ENCODE data around the gene SOCS1. TPM values are rescaled to one million over a fixed set of nuclear protein-coding genes. Genes with fewer than 3 reads are reported as not detected.
A peak's percentile ranks its signal among the peaks of the same experiment; 100 is the strongest.

SOCS1 gene
- total and polyA plus RNA-seq, 2 of the 4 experiments (the other 2 are of a cell fraction), result 2.0 to 22.0 TPM

GRCh38 chr16:11250091-11250785 is 5.8 kb downstream of the SOCS1 start:
- H3K56ac ChIP-seq (ENCODE audit: extremely low read depth, insufficient read depth, low read length), result no peak overlapping the region
- no peak overlapping the region for H3K23ac ChIP-seq (ENCODE audit: low read depth, low read length)
- H2AK5ac ChIP-seq (ENCODE audit: low read depth, low read length), result no peak overlapping the region
- peaks cover 9% of the 10 kb centered on the region; the same call in 1 of the 2 replicates for H3K9me1 ChIP-seq (ENCODE audit: insufficient read depth, low read length)
- H2BK120ac ChIP-seq (ENCODE audit: low read depth, low read length), result no peak overlapping the region
- peak overlapping the region; percentile 22; the same call in 1 of the 2 replicates for H3K27ac ChIP-seq (ENCODE audit: insufficient read depth, low read length)
- peaks cover 30% of the 10 kb centered on the region for H3K36me3 ChIP-seq (ENCODE audit: control insufficient read depth, insufficient read depth, low read length)
- H3K4me2 ChIP-seq (ENCODE audit: low read depth, low read length), result no peak overlapping the region
- intact Hi-C loops (cut with micrococcal nuclease), result loop anchor here (5.0 to 10.0 kb wide), 3 partner anchors 115 to 218 kb away; no protein-coding TSS in a partner anchor
- WGBS, 2 experiments (ENCODE audit: extremely low coverage in 2 of 2, insufficient read length in 1 of 2), result 57% methylated on average over 9 of the region's 16 CpGs; no CpG with 5 or more reads in 1 of the 2 experiments
- H2AK9ac ChIP-seq (replicated peaks; ENCODE audit: low read depth, low read length, poor library complexity), result no peak overlapping the region
- no peak overlapping the region for H2BK5ac ChIP-seq (ENCODE audit: low read depth, low read length, poor library complexity, severe bottlenecking)
- H4K5ac ChIP-seq (ENCODE audit: low read depth, low read length), result no peak overlapping the region
- in situ Hi-C loops (cut with MboI; ENCODE audit: low sequenced_read_pairs), result loop anchor here (5.0 kb wide), 2 partner anchors 148 to 283 kb away; no protein-coding TSS in a partner anchor
- H3K14ac ChIP-seq (replicated peaks; ENCODE audit: low read depth, low read length), result no peak overlapping the region
- H3K9ac ChIP-seq (ENCODE audit: low read depth, low read length), result no peak overlapping the region
- peaks cover 49% of the 10 kb centered on the region for H4K20me1 ChIP-seq (ENCODE audit: insufficient read depth, low read length)
- CTCF ChIA-PET, result no interaction called here
- no peak overlapping the region for H2BK15ac ChIP-seq (ENCODE audit: low read depth, low read length)
- TF ChIP-seq, protein P1, sequence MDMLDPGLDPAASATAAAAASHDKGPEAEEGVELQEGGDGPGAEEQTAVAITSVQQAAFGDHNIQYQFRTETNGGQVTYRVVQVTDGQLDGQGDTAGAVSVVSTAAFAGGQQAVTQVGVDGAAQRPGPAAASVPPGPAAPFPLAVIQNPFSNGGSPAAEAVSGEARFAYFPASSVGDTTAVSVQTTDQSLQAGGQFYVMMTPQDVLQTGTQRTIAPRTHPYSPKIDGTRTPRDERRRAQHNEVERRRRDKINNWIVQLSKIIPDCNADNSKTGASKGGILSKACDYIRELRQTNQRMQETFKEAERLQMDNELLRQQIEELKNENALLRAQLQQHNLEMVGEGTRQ (IDR thresholded peaks at IDR 0.05; ENCODE audit: low read depth, low read length), result 0 out of 2 replicates have a peak, but pooled peaks have one; percentile 29
- TF ChIP-seq RFX5 (IDR thresholded peaks at IDR 0.05; ENCODE audit: low read depth, low read length) (no peak), CHD1 (IDR thresholded peaks at IDR 0.05; ENCODE audit: low read depth, low read length) (no peak)
- POLR2A ChIA-PET (ENCODE audit: unreplicated experiment), result no interaction called here
- no peak overlapping the region for H3K4ac ChIP-seq (ENCODE audit: low read depth, low read length)
- H4K8ac ChIP-seq (ENCODE audit: low read depth in 2 of 2, low read length in 2 of 2), result peak overlapping the region in 1 of 2 experiments; percentile 33; a peak in 1 of 4 replicates
- DNase-seq, result peak; percentile 78
- no peak overlapping the region for H3K18ac ChIP-seq (ENCODE audit: low read depth, low read length)
- BruUV-seq (replicated peaks), result no TSS peak
- peak; percentile 19 for ATAC-seq (ENCODE audit: low read depth)
- dilution Hi-C loops (cut with HindIII; ENCODE audit: low sequenced_read_pairs, unreplicated experiment), result no loop called here
- peaks cover 11% of the 10 kb centered on the region for H3K4me1 ChIP-seq (ENCODE audit: control insufficient read depth, insufficient read depth, low read length)
- H3K79me1 ChIP-seq (ENCODE audit: low read depth in 1 of 2, low read length in 2 of 2), result peaks cover 14 to 34% of the 10 kb centered on the region in 2 experiments; a peak in 3 of 4 replicates
- H3K9me3 ChIP-seq (ENCODE audit: control insufficient read depth, insufficient read depth, low read length), result no peaks in the 10 kb centered on the region
- H3K4me3 ChIP-seq (ENCODE audit: insufficient read depth, low read depth, low read length), result no peak overlapping the region
- H2AFZ ChIP-seq (replicated peaks; ENCODE audit: low read length, poor library complexity), result no peak overlapping the region
- H3K27me3 ChIP-seq (ENCODE audit: control insufficient read depth, insufficient read depth, low read length), result no peaks in the 10 kb centered on the region
- no peak overlapping the region for H4K91ac ChIP-seq (ENCODE audit: insufficient read depth, low read depth, low read length)
- H2BK20ac ChIP-seq (ENCODE audit: low read depth, low read length), result no peak overlapping the region

Measured in IMR-90 (cell line).